HG03196 (cell line): ENCODE data around the gene CLEC12A.
"Not testable (repeated sequence)": the region's sequence is repeated elsewhere in the genome, so short reads cannot be mapped to it uniquely, and the experiment has no call there.

ENCODE experiments used
- ATAC-seq: cut with Tn5 transposase; IDR thresholded peaks from one replicate; pipeline ENCODE4 v1.9.1; 2021; ENCODE audit not compliant: unreplicated experiment

The CLEC12A gene

GRCh38 chr12:9961901-9962300 is 9.3 kb upstream of the CLEC12A start:
- no peak for ATAC-seq

- no peak for ATAC-seq
Observed at GRCh38 chr12:9969673-9970072, 1.5 kb upstream of the CLEC12A start.

- ATAC-seq, result no peak
Observed at GRCh38 chr12:9973949-9974348, 2.7 kb downstream of the CLEC12A start.

GRCh38 chr12:9974731-9975130 is 3.5 kb downstream of the CLEC12A start:
- ATAC-seq, result not testable (repeated sequence)

GRCh38 chr12:9975614-9976013 is 4.4 kb downstream of the CLEC12A start:
- no peak for ATAC-seq

GRCh38 chr12:9976626-9977025 is 5.4 kb downstream of the CLEC12A start:
- not testable (repeated sequence) for ATAC-seq

GRCh38 chr12:9977916-9978315 is 6.7 kb downstream of the CLEC12A start:
- ATAC-seq, result no peak

GRCh38 chr12:9980126-9980525 is 8.9 kb downstream of the CLEC12A start:
- ATAC-seq, result no peak

- ATAC-seq, result no peak
Observed at GRCh38 chr12:9991876-9992275, 20.7 kb downstream of the CLEC12A start.

GRCh38 chr12:9992296-9992695 is 21.1 kb downstream of the CLEC12A start:
- no peak for ATAC-seq

- ATAC-seq, result no peak
Observed at GRCh38 chr12:9999016-9999415, 27.8 kb downstream of the CLEC12A start, which contains the start of gene CLEC1B. Gene CLEC1B, minus strand, starts transcription at chr12:9999121. Its CDS starts 21 bp downstream, at chr12:9999100.

GRCh38 chr12:10001171-10001776 is 30.1 kb downstream of the CLEC12A start:
- ATAC-seq, result no peak

- no peak for ATAC-seq
Observed at GRCh38 chr12:10012630-10013330, 41.6 kb downstream of the CLEC12A start.

GRCh38 chr12:10015450-10015849 is 44.2 kb downstream of the CLEC12A start:
- no peak for ATAC-seq

GRCh38 chr12:10016881-10017280 is 45.7 kb downstream of the CLEC12A start:
- ATAC-seq, result no peak

GRCh38 chr12:10018386-10018785 is 47.2 kb downstream of the CLEC12A start:
- no peak for ATAC-seq

GRCh38 chr12:10021342-10021741 is 50.1 kb downstream of the CLEC12A start:
- ATAC-seq, result no peak

- no peak for ATAC-seq
Observed at GRCh38 chr12:10025236-10025635, 54.0 kb downstream of the CLEC12A start.

GRCh38 chr12:10026666-10027065 is 55.5 kb downstream of the CLEC12A start:
- ATAC-seq, result not testable (repeated sequence)

GRCh38 chr12:10027311-10027710 is 56.1 kb downstream of the CLEC12A start:
- no peak for ATAC-seq

- no peak for ATAC-seq
Observed at GRCh38 chr12:10027721-10028120, 56.5 kb downstream of the CLEC12A start.

- no peak for ATAC-seq
Observed at GRCh38 chr12:10030446-10030845, 59.2 kb downstream of the CLEC12A start, which contains the start of gene CLEC9A. Gene CLEC9A, plus strand, starts transcription at chr12:10030682. Its CDS starts 22,006 bp downstream, at chr12:10052688.
